SK-N-SH treated with all-trans-retinoic acid at 6 μM for 48 hours (cell line): ENCODE measurements around the gene SLC6A7.

Experiments
- ARNTL ChIP-seq: fragments of 450-650 bp; formaldehyde crosslinking; IDR thresholded peaks from 2 replicates; pipeline ENCODE4 v1.5.0; 2020; ENCODE audit warnings: low read depth, mild to moderate bottlenecking, moderate library complexity, borderline replicate concordance
- CSDC2 ChIP-seq: fragments of 250-450 bp; sonication (Bioruptor Pico); IDR thresholded peaks from 2 replicates; pipeline ENCODE4 v1.5.0; 2020; ENCODE audit warnings: mild to moderate bottlenecking, moderate library complexity
- CSRNP3 ChIP-seq: fragments of 250-450 bp; sonication (Bioruptor Pico); IDR thresholded peaks from 2 replicates; pipeline ENCODE4 v1.5.1; 2021; ENCODE audit warnings: mild to moderate bottlenecking, moderate library complexity
- ESRRG ChIP-seq: fragments of 250-450 bp; sonication (Bioruptor Pico); IDR thresholded peaks from 2 replicates; pipeline ENCODE4 v1.6.1; 2021; ENCODE audit warnings: mild to moderate bottlenecking
- GLIS3 ChIP-seq: fragments of 250-450 bp; sonication (Bioruptor Pico); IDR thresholded peaks from 2 replicates; pipeline ENCODE4 v1.5.0; 2020; ENCODE audit warnings: mild to moderate bottlenecking, moderate library complexity
- ISL1 ChIP-seq: fragments of 250-450 bp; sonication (Bioruptor Pico); IDR thresholded peaks from 2 replicates; pipeline ENCODE4 v2.1.2; 2022; ENCODE audit warnings: mild to moderate bottlenecking, moderate library complexity
- SNAI2 ChIP-seq: fragments of 250-450 bp; sonication (Bioruptor Pico); IDR thresholded peaks from 2 replicates; pipeline ENCODE4 v1.5.0; 2020; ENCODE audit warnings: mild to moderate bottlenecking, moderate library complexity
- TCF4 ChIP-seq: fragments of 250-450 bp; sonication (Bioruptor Pico); IDR thresholded peaks from 2 replicates; pipeline ENCODE4 v1.8.0; 2021; ENCODE audit warnings: mild to moderate bottlenecking, moderate library complexity, borderline replicate concordance
- TOX ChIP-seq: fragments of 250-450 bp; sonication (Bioruptor Pico); IDR thresholded peaks from 2 replicates; pipeline ENCODE4 v1.8.0; 2021; ENCODE audit warnings: mild to moderate bottlenecking, moderate library complexity, borderline replicate concordance
- ZNF70 ChIP-seq: fragments of 450-650 bp; formaldehyde crosslinking; IDR thresholded peaks from 2 replicates; pipeline ENCODE4 v1.5.0; 2020; ENCODE audit warnings: mild to moderate bottlenecking, moderate library complexity
- ZNF8 ChIP-seq: fragments of 450-650 bp; formaldehyde crosslinking; IDR thresholded peaks from 2 replicates; pipeline ENCODE4 v1.5.0; 2020; ENCODE audit warnings: mild to moderate bottlenecking, moderate library complexity
- TF ChIP-seq, protein P1 (sequence below): fragments of 250-450 bp; sonication (Bioruptor Pico); IDR thresholded peaks from 2 replicates; pipeline ENCODE4 v1.5.0; 2020; ENCODE audit warnings: mild to moderate bottlenecking, moderate library complexity
- TF ChIP-seq, protein P2 (sequence below): fragments of 250-450 bp; sonication (Bioruptor Pico); IDR thresholded peaks from 2 replicates; pipeline ENCODE4 v1.8.0; 2020; ENCODE audit warnings: mild to moderate bottlenecking, moderate library complexity, borderline replicate concordance

DNA sequence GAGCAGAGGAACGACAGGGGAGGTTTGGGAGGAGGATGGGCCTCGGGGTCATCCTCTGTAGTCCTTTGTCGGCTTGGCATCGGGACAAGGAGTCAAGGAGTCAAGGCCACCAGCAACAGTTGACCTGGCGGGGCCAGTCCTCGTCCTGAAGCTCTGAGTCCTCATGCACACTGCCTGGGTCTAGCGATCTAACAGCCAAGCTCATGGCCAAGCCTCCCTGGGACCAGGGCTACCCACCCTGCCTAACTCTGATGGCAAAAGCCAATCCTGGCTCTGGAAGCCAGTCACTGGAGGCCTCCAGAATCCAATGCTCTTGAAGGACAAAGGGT lies 49.9 kb downstream of the SLC6A7 start:
- TF ChIP-seq CSRNP3 (CRISPR knock-in tag) (no peak), ESRRG (CRISPR knock-in tag) (no peak), TOX (no peak), SNAI2 (CRISPR knock-in tag) (no peak), ISL1 (no peak), ARNTL (CRISPR knock-in tag) (no peak), CSDC2 (no peak), ZNF70 (CRISPR knock-in tag) (no peak), ZNF8 (CRISPR knock-in tag) (no peak), TCF4 (no peak), GLIS3 (no peak)
- TF ChIP-seq, protein P1, sequence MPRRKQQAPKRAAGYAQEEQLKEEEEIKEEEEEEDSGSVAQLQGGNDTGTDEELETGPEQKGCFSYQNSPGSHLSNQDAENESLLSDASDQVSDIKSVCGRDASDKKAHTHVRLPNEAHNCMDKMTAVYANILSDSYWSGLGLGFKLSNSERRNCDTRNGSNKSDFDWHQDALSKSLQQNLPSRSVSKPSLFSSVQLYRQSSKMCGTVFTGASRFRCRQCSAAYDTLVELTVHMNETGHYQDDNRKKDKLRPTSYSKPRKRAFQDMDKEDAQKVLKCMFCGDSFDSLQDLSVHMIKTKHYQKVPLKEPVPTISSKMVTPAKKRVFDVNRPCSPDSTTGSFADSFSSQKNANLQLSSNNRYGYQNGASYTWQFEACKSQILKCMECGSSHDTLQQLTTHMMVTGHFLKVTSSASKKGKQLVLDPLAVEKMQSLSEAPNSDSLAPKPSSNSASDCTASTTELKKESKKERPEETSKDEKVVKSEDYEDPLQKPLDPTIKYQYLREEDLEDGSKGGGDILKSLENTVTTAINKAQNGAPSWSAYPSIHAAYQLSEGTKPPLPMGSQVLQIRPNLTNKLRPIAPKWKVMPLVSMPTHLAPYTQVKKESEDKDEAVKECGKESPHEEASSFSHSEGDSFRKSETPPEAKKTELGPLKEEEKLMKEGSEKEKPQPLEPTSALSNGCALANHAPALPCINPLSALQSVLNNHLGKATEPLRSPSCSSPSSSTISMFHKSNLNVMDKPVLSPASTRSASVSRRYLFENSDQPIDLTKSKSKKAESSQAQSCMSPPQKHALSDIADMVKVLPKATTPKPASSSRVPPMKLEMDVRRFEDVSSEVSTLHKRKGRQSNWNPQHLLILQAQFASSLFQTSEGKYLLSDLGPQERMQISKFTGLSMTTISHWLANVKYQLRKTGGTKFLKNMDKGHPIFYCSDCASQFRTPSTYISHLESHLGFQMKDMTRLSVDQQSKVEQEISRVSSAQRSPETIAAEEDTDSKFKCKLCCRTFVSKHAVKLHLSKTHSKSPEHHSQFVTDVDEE (CRISPR knock-in tag) = no peak
- TF ChIP-seq, protein P2, sequence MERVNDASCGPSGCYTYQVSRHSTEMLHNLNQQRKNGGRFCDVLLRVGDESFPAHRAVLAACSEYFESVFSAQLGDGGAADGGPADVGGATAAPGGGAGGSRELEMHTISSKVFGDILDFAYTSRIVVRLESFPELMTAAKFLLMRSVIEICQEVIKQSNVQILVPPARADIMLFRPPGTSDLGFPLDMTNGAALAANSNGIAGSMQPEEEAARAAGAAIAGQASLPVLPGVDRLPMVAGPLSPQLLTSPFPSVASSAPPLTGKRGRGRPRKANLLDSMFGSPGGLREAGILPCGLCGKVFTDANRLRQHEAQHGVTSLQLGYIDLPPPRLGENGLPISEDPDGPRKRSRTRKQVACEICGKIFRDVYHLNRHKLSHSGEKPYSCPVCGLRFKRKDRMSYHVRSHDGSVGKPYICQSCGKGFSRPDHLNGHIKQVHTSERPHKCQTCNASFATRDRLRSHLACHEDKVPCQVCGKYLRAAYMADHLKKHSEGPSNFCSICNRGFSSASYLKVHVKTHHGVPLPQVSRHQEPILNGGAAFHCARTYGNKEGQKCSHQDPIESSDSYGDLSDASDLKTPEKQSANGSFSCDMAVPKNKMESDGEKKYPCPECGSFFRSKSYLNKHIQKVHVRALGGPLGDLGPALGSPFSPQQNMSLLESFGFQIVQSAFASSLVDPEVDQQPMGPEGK (CRISPR knock-in tag) = no peak
